ENCODE results near the gene BIN1.

GRCh38 chr2:127023504-127023903, 83.5 kb downstream of the BIN1 start:
- TF ChIP-seq CTCF (IDR thresholded peaks at IDR 0.05) (no peak), POLR2A (IDR thresholded peaks at IDR 0.05) (no peak)
